Measurements from ENCODE around the gene TRIM71.
"Not testable (repeated sequence)": the region's sequence is repeated elsewhere in the genome, so short reads cannot be mapped to it uniquely, and the experiment has no call there.

- not testable (repeated sequence) for TF ChIP-seq CTCF (optimal IDR thresholded peaks at IDR 0.05 in 1 of 3, IDR thresholded peaks at IDR 0.05 in 1 of 3, conservative IDR thresholded peaks at IDR 0.05 in 1 of 3; ENCODE audit: extremely low read depth in 1 of 3, insufficient read depth in 2 of 3, low read length in 3 of 3); EZH2 (IDR thresholded peaks at IDR 0.05; ENCODE audit: low read length)
These were observed 113.5 kb downstream of the TRIM71 start for GRCh38 chr3:32931273-32931672.

Data from keratinocyte (primary cell).